Stomach smooth muscle (tissue), 2 donors: ENCODE data around the gene EOMES.

Experiments used
- H3K27ac ChIP-seq: one replicate; pipeline ENCODE4 v1.7.0; 2013; ENCODE audit warnings: mild to moderate bottlenecking, low read length, inconsistent platforms
- H3K27me3 ChIP-seq, 2 donors: one replicate each; pipeline ENCODE4 v1.7.0; 2013; ENCODE audit warnings: low read length in 2 of 2; ENCODE audit not compliant: insufficient read depth in 2 of 2, control insufficient read depth in 1 of 2
- H3K36me3 ChIP-seq, 2 donors: one replicate each; pipeline ENCODE4 v1.7.0; 2013; ENCODE audit warnings: low read length in 2 of 2; ENCODE audit not compliant: control insufficient read depth in 2 of 2, insufficient read depth in 2 of 2
- H3K4me1 ChIP-seq: one replicate; pipeline ENCODE4 v1.7.0; 2013; ENCODE audit warnings: low read length; ENCODE audit not compliant: control insufficient read depth, insufficient read depth
- H3K4me3 ChIP-seq, 2 donors: one replicate each; pipeline ENCODE4 v1.7.0; 2013; ENCODE audit warnings: low read length in 2 of 2
- H3K9ac ChIP-seq, 2 donors: one replicate each; pipeline ENCODE4 v1.7.0; 2013; ENCODE audit warnings: low read length in 2 of 2, mild to moderate bottlenecking in 1 of 2
- H3K9me3 ChIP-seq, 2 donors: one replicate each; pipeline ENCODE4 v1.7.0; 2013; ENCODE audit warnings: low read length in 2 of 2; ENCODE audit not compliant: control insufficient read depth in 2 of 2
- donor health status: healthy.
- donor health status: Pancreatic carcinoma.

The EOMES gene

GRCh38 chr3:27730774-27731659, 8.9 kb upstream of the EOMES start:
- peaks cover 49 to 55% of the 10 kb centered on the region in 2 donors for H3K27me3 ChIP-seq
- peaks cover 13% of the 10 kb centered on the region for H3K4me1 ChIP-seq
- no peak overlapping the region for H3K9ac ChIP-seq
- H3K27ac ChIP-seq: no peak overlapping the region
- no peaks in the 10 kb centered on the region for H3K9me3 ChIP-seq
- no peaks in the 10 kb centered on the region for H3K36me3 ChIP-seq
- no peak overlapping the region for H3K4me3 ChIP-seq

GRCh38 chr3:27729748-27730611, 7.9 kb upstream of the EOMES start:
- Histone ChIP-seq H3K27me3 (peaks cover 56 to 63% of the 10 kb centered on the region in 2 donors), H3K4me3 (peak overlapping the region; percentile 17 to 52)

GRCh38 chr3:27729325-27729724, 7.2 kb upstream of the EOMES start:
- Histone ChIP-seq H3K4me3 (peak overlapping the region in 1 of 2 donors; percentile 17), H3K27ac (no peak overlapping the region), H3K9me3 (no peaks in the 10 kb centered on the region), H3K9ac (no peak overlapping the region), H3K4me1 (peaks cover 13% of the 10 kb centered on the region), H3K36me3 (no peaks in the 10 kb centered on the region), H3K27me3 (peaks cover 62 to 68% of the 10 kb centered on the region in 2 donors)

More at GRCh38 chr3:27729748-27730611, 7.9 kb upstream of the EOMES start:
- Histone ChIP-seq H3K36me3 (no peaks in the 10 kb centered on the region), H3K27ac (no peak overlapping the region), H3K9me3 (no peaks in the 10 kb centered on the region), H3K9ac (no peak overlapping the region), H3K4me1 (peaks cover 13% of the 10 kb centered on the region)

- Histone ChIP-seq H3K36me3 (no peaks in the 10 kb centered on the region), H3K27me3 (peaks cover 71 to 77% of the 10 kb centered on the region in 2 donors), H3K9me3 (no peaks in the 10 kb centered on the region), H3K4me1 (peaks cover 20% of the 10 kb centered on the region), H3K9ac (no peak overlapping the region), H3K4me3 (no peak overlapping the region), H3K27ac (no peak overlapping the region)
Measured at GRCh38 chr3:27728195-27729087, 6.3 kb upstream of the EOMES start.

- H3K36me3 ChIP-seq: no peaks in the 10 kb centered on the region
- no peak overlapping the region for H3K27ac ChIP-seq
- H3K4me3 ChIP-seq: no peak overlapping the region
- no peaks in the 10 kb centered on the region for H3K9me3 ChIP-seq
- H3K27me3 ChIP-seq: peaks cover 79 to 92% of the 10 kb centered on the region in 2 donors
- no peak overlapping the region for H3K9ac ChIP-seq
- peaks cover 40% of the 10 kb centered on the region for H3K4me1 ChIP-seq
Measured at GRCh38 chr3:27726240-27726639, 4.1 kb upstream of the EOMES start.

- Histone ChIP-seq H3K27ac (no peak overlapping the region), H3K4me3 (no peak overlapping the region), H3K4me1 (peaks cover 39% of the 10 kb centered on the region), H3K27me3 (peaks cover 79 to 93% of the 10 kb centered on the region in 2 donors), H3K36me3 (no peaks in the 10 kb centered on the region), H3K9me3 (no peaks in the 10 kb centered on the region), H3K9ac (no peak overlapping the region)
Measured at GRCh38 chr3:27724459-27725197, 2.5 kb upstream of the EOMES start.

GRCh38 chr3:27723815-27724458, 1.8 kb upstream of the EOMES start:
- peaks cover 38% of the 10 kb centered on the region for H3K4me1 ChIP-seq
- peak overlapping the region; percentile 36 to 57 for H3K4me3 ChIP-seq
- H3K27me3 ChIP-seq: peaks cover 77 to 93% of the 10 kb centered on the region in 2 donors
- H3K36me3 ChIP-seq: no peaks in the 10 kb centered on the region
- H3K27ac ChIP-seq: no peak overlapping the region
- H3K9me3 ChIP-seq: no peaks in the 10 kb centered on the region
- no peak overlapping the region for H3K9ac ChIP-seq

GRCh38 chr3:27723456-27723814, 1.3 kb upstream of the EOMES start:
- Histone ChIP-seq H3K4me3 (peak overlapping the region; percentile 36 to 57), H3K27ac (no peak overlapping the region), H3K9me3 (no peaks in the 10 kb centered on the region), H3K9ac (no peak overlapping the region), H3K4me1 (peaks cover 35% of the 10 kb centered on the region), H3K27me3 (peaks cover 73 to 93% of the 10 kb centered on the region in 2 donors), H3K36me3 (no peaks in the 10 kb centered on the region)

- Histone ChIP-seq H3K36me3 (no peaks in the 10 kb centered on the region), H3K27me3 (peaks cover 70 to 90% of the 10 kb centered on the region in 2 donors), H3K27ac (no peak overlapping the region), H3K4me3 (peak overlapping the region; percentile 36 to 57), H3K4me1 (peaks cover 33% of the 10 kb centered on the region), H3K9ac (no peak overlapping the region), H3K9me3 (no peaks in the 10 kb centered on the region)
Measured at GRCh38 chr3:27723001-27723445, 900 bp upstream of the EOMES start.
